HG02610 (cell line): ENCODE measurements around the gene KCNK2.

Source experiments
- ATAC-seq: cut with Tn5 transposase; IDR thresholded peaks from one replicate; pipeline ENCODE4 v1.9.1; 2021; ENCODE audit warnings: mild to moderate bottlenecking, moderate library complexity; ENCODE audit not compliant: unreplicated experiment

The KCNK2 gene

GRCh38 chr1:215250913-215251312 lies 168.4 kb downstream of the KCNK2 start:
- no peak for ATAC-seq

- ATAC-seq, result no peak
Observed at GRCh38 chr1:215251428-215251827, 168.9 kb downstream of the KCNK2 start.

- no peak for ATAC-seq
Observed at GRCh38 chr1:215252164-215252563, 169.6 kb downstream of the KCNK2 start.

- ATAC-seq, result no peak
Observed at GRCh38 chr1:215256936-215257679, 174.6 kb downstream of the KCNK2 start.

- ATAC-seq, result no peak
Observed at GRCh38 chr1:215260711-215261110, 178.2 kb downstream of the KCNK2 start.

- no peak for ATAC-seq
Observed at GRCh38 chr1:215262106-215262505, 179.6 kb downstream of the KCNK2 start.

- ATAC-seq, result no peak
Observed at GRCh38 chr1:215263636-215264035, 181.1 kb downstream of the KCNK2 start.

- no peak for ATAC-seq
Observed at GRCh38 chr1:215264649-215265048, 182.1 kb downstream of the KCNK2 start.

GRCh38 chr1:215267495-215267894 lies 185.0 kb downstream of the KCNK2 start:
- no peak for ATAC-seq

GRCh38 chr1:215269955-215270354 lies 187.4 kb downstream of the KCNK2 start:
- no peak for ATAC-seq

GRCh38 chr1:215273838-215274516 lies 191.4 kb downstream of the KCNK2 start:
- no peak for ATAC-seq

GRCh38 chr1:215276582-215276981 lies 194.0 kb downstream of the KCNK2 start:
- no peak for ATAC-seq

GRCh38 chr1:215277532-215277931 lies 195.0 kb downstream of the KCNK2 start:
- no peak for ATAC-seq

GRCh38 chr1:215279682-215280081 lies 197.1 kb downstream of the KCNK2 start:
- ATAC-seq, result no peak

GRCh38 chr1:215282557-215282956 lies 200.0 kb downstream of the KCNK2 start:
- no peak for ATAC-seq

GRCh38 chr1:215285013-215285800 lies 202.7 kb downstream of the KCNK2 start:
- no peak for ATAC-seq
